HG02759 (cell line): ENCODE results near the gene HSBP1.

Experiments used
- ATAC-seq: cut with Tn5 transposase; IDR thresholded peaks from one replicate; pipeline ENCODE4 v1.9.1; 2021; ENCODE audit warnings: mild to moderate bottlenecking, moderate library complexity; ENCODE audit not compliant: unreplicated experiment

HSBP1 gene

DNA sequence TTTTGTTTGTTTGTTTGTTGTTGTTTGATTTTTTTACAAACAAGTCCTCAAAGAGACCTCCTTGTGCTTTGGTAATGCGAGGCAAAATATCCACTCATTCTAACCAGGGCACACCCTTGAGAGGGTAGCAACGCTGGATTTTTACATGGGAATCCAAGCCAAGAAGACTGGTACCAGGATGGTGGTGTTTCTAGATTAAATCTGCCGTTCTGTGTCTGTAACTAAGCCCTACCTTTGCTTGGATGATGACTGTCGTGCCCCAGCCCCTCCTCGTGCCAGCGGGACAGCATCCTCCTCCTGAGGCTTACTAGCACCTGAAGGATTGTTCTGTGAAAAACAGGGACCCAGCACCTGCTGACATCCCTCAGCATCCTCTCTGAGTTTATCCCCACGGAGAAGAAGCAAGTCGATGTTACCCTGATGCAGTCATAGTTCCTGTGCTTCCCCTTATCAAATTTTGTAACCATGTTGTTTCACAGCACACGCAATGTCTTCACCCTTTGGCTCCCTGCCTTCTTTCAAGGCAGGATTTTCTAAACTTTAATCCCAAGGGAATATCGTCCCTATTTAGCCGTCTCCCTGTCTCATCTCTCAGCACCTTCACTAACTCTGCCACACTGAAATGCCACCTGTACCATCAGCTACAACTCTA is 5.1 kb upstream of the HSBP1 start:
- no peak for ATAC-seq

DNA sequence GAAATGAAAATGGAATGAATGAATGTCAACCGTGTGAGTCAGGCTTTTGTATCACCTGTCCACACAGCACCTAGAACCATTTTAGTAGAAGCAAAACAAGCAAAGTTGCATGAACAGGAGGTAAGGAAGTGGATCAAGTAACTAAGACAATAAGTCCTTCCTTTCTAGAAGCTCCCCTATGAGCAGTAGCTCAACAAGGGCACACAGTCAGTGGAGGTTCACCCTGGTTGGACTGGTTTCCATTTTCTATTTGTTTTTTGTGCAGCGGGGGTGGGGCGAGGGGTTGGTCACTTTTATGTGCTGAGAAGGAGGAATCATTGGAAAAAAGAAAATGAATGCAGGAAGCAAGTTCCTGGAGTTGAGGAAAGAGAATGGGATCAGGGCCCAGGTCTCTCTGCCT is 4.0 kb upstream of the HSBP1 start:
- ATAC-seq, result no peak

DNA sequence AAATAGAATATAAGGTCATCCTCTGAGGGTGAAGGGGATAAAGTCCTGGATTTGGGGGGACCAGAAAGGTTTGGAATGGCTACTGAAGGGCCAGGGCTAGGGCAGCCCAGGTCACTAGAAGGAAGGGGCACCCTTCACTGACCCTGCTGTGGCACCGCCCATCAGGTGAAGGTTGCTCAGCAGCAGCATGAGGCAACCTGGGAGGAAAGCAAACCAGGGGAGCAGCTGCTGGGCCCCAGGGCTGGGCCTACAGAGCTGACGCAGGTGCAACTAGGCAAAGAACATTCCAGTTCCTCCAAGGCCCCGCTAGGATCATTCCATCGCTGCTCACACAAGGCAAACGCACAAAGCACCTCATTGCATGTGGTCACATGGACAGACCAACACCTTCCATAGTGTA is 3.4 kb upstream of the HSBP1 start:
- ATAC-seq, result no peak

GRCh38 chr16:83806036-83806435 is 1.7 kb upstream of the HSBP1 start:
- no peak for ATAC-seq

- no peak for ATAC-seq
These were observed 1.0 kb upstream of the HSBP1 start for GRCh38 chr16:83806731-83807130.

DNA sequence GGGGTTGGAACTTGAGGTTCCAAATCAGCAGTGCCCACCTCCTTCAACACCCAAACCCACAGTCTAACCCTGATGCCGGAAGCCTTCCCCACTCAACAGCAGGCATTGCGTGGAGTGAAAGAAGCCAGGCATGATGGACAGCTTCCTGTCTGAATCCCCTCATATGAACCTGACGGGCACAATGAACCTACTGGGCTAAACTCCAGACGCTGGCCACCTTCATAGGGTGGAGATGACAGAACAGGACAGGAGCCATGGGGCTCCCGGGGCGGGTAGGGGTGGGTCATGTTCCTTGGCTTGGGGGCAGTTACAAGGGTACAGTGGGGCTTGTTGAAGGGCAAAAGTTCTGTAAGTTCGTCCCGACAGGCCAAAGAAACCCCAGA is 460 bp upstream of the HSBP1 start:
- ATAC-seq, result no peak

DNA sequence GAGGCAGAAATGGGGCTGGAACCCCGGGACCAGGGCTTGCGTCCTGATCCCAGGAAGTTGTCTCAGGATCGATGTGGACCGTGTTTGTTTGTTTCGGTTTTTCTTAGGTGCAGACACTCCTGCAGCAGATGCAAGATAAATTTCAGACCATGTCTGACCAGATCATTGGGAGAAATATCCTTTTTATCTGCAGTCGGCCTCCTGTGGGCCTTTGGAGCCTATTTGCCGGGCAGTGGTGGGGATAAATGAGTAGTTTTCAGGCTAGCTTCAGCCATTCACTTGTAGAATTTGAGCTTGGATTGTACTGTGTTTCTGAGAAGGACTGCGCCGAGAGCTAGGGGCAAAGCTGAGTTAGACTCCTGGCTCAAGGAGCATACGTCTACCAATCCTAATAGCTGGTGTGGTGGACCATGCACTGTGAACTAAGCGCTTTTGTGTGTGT is 816 bp downstream of the HSBP1 start:
- no peak for ATAC-seq

- ATAC-seq, result no peak
These were observed 1.3 kb downstream of the HSBP1 start for GRCh38 chr16:83809092-83809491.

- ATAC-seq, result no peak
These were observed 3.1 kb downstream of the HSBP1 start for GRCh38 chr16:83810901-83811300.

DNA sequence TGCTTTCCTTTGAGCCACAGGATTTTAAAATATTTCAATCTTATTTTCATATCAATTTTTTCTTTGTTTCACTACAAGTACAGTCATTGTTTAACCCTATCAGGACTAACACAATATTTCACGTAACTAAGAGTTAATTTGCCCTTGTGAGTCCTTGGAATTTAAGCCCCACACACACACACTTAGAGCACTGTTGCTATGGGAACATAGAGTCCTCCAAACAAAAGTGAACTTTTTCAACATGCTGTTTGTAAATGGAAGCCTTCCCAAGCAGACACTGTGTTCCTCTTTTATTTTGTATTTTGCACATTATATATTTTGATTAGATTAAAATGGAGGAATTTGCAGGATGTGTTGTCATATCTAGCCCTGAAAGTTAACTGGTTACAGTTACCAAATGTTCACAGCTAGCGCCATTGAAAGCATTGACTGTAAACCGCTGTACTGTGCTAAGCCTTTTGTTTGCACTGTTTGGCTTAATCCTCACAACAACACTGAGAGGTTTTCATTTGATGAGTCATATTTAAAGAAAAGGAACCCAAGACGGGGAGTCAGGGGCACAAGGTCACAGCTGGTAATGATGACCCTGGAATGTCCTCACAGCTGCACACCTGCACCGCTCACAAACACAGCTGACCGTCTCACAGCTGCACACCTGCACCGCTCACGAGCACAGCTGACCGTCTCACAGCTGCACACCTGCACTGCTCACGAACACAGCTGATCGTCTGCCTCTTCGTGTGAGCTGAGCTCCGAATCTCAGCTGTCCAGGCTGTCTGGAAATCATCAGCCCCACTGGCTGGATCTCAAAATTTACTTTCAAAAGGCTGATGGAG is 6.3 kb downstream of the HSBP1 start:
- ATAC-seq, result no peak

DNA sequence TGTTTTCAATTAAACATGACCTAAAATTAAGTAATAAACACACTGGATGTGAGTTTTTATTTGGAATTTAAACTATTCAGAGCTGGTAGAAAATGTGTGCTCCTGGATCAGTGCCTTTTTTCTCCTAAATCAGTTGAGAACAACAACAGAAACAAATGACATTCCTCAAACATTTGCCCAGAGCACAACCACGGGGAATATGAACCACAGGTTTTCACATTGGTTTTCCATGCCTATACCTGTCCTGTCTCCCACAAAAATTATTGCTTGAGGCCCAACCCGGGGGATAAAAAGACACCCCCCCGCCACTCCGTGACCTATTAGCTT is 6.8 kb downstream of the HSBP1 start:
- no peak for ATAC-seq

GRCh38 chr16:83817022-83817421 is 9.2 kb downstream of the HSBP1 start:
- ATAC-seq, result no peak

GRCh38 chr16:83818276-83818675 is 10.5 kb downstream of the HSBP1 start:
- ATAC-seq, result no peak

- ATAC-seq, result no peak
These were observed 11.6 kb downstream of the HSBP1 start for GRCh38 chr16:83819361-83819760.

DNA sequence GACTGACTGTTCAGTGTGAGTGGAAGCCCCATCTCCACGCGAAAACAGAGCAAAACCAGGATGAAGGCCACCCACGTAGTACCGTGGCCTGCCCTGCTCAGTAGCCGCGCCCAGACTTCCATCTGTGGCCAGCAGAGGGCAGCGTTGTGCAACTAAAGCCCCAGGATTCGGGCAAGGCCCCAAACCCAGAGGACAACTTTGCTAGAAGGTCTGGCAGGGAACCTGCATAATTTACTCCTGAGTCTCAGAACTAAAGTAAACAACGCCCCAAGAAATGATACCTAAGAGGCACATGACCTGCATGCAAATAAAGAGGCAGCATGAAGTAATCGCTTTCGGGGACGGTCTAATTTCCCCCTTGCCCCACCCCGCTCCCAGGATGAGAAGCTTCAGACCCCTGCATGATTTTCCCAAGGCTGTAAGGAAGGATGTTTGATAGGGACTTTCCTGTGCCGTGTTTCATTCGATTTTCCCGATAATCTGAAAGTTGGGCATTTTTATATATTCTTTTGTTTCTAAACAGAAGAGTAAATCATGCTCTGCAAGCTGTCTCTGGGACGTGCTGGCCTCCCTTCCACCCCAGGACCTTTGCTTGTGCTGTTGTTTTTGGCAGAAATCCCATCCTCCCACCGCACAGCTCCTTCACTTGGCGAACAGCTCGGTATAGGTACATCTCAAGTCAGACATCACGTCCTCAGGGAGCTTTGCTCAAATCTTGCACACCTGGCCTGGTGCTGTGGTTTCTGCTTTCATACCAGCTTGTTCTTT is 18.6 kb downstream of the HSBP1 start:
- ATAC-seq, result peak; percentile 71

DNA sequence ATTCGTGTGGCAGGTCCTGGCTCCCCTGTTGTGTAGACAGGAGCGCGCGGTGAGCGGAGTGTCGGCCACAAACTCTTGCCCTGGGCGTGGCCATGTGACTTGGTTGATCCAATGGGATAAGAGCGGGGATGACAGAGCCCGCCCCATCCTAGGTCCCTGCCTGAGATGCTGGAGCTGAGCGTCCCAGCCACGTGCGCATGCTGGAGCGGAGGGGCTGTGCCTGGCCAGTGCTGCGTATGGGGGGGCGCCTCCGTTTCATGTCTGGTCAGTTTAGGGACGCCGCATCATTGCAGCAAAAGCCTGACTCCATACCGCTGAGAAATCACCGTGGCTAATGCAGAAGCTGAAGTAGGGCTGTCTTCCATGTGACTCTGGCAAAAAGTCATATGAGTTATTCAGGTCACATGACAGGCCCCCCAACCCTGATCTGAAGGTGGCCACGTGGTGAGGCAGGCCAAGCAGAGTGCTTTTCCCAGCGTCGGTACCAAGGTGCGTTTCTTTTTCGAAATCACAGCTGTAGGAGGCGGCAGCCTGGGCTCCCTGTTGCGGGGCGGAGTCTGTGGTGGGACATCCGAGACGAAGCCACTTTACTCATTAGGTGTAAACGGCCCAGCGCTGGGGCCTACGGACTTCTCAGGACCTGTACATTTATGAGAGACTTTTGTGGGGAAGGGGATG is 22.5 kb downstream of the HSBP1 start:
- ATAC-seq, result no peak

- no peak for ATAC-seq
These were observed 23.1 kb downstream of the HSBP1 start for GRCh38 chr16:83830769-83831455.

DNA sequence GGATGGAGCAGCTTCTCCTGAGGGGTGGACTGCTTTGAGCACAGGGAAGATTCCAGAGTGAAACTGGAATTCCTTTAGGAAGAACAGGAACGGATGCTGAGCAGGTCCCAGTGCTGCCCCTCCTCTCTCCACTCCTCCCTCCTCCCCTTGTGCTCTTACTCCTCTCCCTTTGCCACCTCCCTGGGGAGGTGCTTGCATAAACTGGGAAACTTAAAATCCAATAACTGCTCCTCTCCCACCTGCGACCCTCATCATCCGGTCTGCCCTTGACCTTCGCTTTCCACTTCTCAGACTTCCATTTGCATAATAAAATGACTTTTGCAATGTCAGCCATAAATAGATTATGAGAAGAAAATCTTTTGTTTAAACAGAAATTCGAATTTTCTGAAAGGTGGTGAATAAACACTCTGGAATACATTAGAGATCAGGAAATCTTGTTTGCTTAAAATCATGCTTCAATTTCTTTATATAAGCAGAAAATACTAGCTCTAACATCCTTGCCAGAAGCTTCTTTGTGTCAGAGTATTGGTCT is 23.7 kb downstream of the HSBP1 start:
- ATAC-seq, result no peak

GRCh38 chr16:83833921-83834320 is 26.1 kb downstream of the HSBP1 start:
- ATAC-seq, result no peak
